GM13976 (cell line): Measurements from ENCODE around the gene BEX5.
"Not testable (repeated sequence)": the region's sequence is repeated elsewhere in the genome, so short reads cannot be mapped to it uniquely, and the experiment has no call there.

Source experiments
- DNase-seq: peaks from one replicate; pipeline ENCODE4 v3.0.0; 2012; ENCODE audit warnings: low spot score
- in situ Hi-C: fragments of 300-500 bp; cut with MboI; formaldehyde crosslinking; loops from one replicate; pipeline ENCODE4 v1.12.0; 2022; ENCODE audit warnings: low sequenced_read_pairs, mixed read lengths, inconsistent platforms; ENCODE audit not compliant: unreplicated experiment
- TF ChIP-seq, protein P1 (sequence below): IDR thresholded peaks from 2 replicates; pipeline ENCODE4 v1.5.1; 2012; ENCODE audit warnings: borderline replicate concordance, mild to moderate bottlenecking; ENCODE audit not compliant: insufficient read depth; ENCODE audit errors: extremely low read depth, missing control alignments, control extremely low read depth

BEX5 gene

DNA sequence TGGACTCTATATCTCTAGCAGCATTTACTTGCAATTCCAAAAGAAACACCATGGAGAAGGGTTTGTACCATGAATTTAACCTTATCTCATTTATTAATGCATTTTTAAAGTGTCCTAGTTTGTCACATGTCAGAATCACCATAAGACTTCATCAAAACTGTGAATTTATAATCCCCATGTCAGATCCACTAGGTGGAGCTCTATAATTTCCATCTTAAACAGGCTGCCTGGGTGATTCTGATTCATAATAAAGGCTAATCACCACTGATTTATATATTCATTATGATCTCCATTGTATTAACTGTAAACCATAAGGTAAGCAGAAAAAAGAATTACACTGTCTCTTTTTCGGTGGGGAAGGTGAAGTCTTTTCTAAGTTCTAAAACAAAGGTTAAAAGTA lies 26.3 kb downstream of the BEX5 start:
- TF ChIP-seq, protein P1, sequence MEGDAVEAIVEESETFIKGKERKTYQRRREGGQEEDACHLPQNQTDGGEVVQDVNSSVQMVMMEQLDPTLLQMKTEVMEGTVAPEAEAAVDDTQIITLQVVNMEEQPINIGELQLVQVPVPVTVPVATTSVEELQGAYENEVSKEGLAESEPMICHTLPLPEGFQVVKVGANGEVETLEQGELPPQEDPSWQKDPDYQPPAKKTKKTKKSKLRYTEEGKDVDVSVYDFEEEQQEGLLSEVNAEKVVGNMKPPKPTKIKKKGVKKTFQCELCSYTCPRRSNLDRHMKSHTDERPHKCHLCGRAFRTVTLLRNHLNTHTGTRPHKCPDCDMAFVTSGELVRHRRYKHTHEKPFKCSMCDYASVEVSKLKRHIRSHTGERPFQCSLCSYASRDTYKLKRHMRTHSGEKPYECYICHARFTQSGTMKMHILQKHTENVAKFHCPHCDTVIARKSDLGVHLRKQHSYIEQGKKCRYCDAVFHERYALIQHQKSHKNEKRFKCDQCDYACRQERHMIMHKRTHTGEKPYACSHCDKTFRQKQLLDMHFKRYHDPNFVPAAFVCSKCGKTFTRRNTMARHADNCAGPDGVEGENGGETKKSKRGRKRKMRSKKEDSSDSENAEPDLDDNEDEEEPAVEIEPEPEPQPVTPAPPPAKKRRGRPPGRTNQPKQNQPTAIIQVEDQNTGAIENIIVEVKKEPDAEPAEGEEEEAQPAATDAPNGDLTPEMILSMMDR, result peak; percentile 28
- no peak for DNase-seq
- in situ Hi-C loops, result no loop called here

DNA sequence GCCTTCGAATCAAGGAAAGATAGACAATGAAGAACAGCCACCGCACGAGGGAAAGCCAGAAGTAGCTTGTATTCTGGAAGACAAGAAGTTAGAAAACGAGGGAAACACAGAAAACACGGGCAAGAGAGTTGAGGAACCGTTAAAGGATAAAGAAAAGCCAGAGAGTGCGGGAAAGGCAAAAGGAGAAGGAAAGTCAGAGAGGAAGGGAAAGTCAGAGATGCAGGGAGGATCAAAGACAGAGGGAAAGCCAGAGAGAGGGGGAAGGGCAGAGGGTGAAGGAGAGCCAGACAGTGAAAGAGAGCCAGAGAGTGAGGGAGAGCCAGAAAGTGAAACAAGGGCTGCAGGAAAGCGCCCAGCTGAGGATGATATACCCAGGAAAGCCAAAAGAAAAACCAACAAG lies 28.9 kb downstream of the BEX5 start:
- in situ Hi-C loops, result no loop called here
- TF ChIP-seq, protein P1, result no peak
- DNase-seq, result no peak

DNA sequence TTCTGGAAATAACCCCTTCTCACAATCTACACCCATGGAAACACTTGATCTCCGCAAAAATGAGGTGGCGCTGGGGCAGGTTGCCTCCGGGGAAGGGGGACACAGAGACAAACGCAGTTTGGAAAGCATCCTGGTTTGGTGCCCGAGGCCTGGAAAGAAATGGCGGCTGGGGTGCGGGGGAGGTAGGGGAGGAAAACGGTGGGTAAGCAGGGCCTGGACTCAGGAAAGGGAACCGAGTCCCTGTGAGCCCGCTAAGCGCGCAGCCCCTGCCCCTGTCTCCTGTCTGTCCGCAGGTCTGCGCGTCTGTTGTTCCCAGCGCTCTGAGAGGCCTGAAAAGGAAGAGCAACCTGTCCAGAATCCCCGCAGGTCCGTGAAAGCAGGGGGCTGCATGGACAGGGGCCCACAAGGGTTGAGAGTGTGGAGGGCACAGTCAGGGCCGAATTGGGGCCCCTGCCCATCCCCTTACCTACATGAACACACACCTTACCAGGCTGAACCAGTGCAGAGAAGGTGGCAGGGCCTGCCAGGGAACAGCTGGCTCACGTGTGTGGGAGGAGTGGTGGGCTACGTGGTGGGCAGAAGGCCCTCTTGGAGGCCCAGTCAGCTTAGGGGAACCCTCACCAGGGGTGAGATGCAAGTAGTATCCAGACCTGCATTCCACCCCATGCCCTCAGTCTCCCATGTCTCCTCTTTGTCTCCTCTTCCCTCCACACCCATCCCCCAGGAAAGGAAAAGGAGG lies 29.5 kb downstream of the BEX5 start:
- DNase-seq, in situ Hi-C loops: not testable (repeated sequence)

DNA sequence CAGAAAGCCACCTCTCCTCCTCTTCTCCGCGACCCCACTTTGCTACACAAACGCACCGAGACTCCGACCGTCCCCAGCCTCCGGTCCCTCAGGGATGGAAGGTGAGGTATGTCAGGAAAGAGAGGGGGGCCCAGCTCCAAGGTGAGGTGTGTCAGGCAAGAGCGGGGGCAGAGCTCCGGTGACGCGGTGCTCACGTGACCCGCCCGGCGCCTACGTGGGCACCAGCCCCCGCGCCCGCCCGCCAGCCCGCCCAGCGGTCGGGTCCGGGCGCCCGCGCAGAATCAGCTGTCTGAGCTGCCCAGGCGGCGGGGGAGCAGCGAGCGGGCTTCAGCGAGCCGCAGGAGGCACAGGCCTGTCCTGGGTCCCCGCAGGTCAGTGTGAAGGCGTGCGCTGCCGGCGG lies 30.3 kb downstream of the BEX5 start, which contains the start of gene TCEAL2:
Gene TCEAL2 (plus strand): TSS at position 244 of the 400 bp plus-strand sequence. CDS start 1,152 bp downstream, outside the sequence.
- in situ Hi-C loops, result not testable (repeated sequence)

DNA sequence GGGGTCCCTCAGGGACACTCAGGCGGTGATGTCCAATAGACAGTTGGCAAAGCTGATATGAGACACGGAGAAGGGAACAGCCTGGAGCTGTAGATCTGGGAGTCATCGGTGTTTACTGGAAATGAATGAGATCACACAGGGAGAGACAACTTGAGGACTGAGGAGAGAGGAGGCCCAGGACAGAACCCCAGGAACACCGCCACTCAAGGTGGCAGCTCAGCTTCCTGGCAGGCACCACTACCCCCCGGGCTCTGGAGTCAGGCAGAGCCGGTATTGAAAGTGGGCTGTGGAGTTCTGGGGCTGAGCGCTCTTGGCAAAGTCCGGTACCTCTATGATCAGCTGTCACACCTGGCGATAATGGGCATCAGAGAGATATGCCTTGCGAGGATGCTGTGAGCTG lies 30.8 kb downstream of the BEX5 start:
- in situ Hi-C loops, DNase-seq: not testable (repeated sequence)

More for the DNA sequence above, 30.3 kb downstream of the BEX5 start, which contains the start of gene TCEAL2:
- not testable (repeated sequence) for DNase-seq

DNA sequence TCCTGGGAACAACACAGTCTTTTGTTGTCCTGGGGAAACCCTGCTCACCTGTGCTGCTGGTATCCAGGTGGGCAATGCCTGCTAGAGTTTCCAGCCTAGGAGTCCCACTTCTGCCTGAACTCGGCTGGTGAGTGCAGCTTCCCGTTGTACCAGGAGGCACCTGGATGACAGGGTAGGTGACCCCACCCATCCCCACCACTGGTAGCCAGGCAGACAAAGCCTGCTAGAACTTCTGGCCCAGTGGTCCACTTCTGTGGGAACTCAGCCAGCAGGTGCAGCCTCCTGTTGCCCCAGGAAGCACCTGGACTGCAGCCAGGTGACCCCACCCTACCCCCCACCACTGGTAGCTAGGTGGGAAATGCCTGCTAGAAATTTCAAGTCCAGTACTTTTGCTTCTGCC lies 40.0 kb downstream of the BEX5 start:
- in situ Hi-C loops, result no loop called here
- TF ChIP-seq, protein P1, result no peak
- no peak for DNase-seq

DNA sequence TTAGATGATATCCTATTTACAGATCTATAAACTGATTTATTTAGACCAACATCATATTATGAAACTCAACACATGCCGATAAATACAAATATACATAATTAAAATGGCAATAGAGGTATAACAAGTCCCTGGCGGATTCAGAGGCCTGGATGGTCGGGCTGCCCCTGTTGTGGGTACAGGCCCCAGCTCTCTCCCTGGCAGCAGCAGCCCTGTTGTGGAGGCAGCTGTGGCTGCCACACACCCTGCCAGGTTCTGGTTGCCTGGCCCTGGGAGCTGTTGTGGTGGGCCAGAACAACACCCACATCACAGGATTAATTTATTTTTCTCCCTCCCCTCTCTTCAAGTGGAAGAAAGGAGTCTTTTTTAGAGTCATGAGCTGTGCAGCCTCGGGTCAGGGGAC lies 42.4 kb downstream of the BEX5 start:
- no peak for DNase-seq
- in situ Hi-C loops, result no loop called here
- TF ChIP-seq, protein P1, result no peak
